GM23338 (cell line): ENCODE data around the gene PMP22. TPM values are rescaled to one million over a fixed set of nuclear protein-coding genes. Genes with fewer than 3 reads are reported as not detected.

Experiments used
- ATAC-seq: fragments of 200-7000 bp; cut with Tn5 transposase; 3 replicates; pipeline ENCODE4 v1.9.1; 2020
- DNase-seq: peaks from one replicate; pipeline ENCODE4 v3.0.0-alpha.2; 2015; ENCODE audit warnings: low spot score
- H2AFZ ChIP-seq: fragments of 200-600 bp; sonication (generic); 2 replicates; pipeline ENCODE4 v1.8.0; 2016; ENCODE audit warnings: antibody characterized with exemption, mild to moderate bottlenecking, moderate library complexity
- H3F3A ChIP-seq: fragments of 200-600 bp; sonication (generic); replicated peaks from 2 replicates; pipeline ENCODE4 v1.8.0; 2017; ENCODE audit warnings: antibody characterized with exemption, mixed run types, low read depth
- H3K27ac ChIP-seq: fragments of 200-600 bp; sonication (generic); 2 replicates; pipeline ENCODE4 v1.6.1; 2016; ENCODE audit warnings: low read depth
- H3K27me3 ChIP-seq: fragments of 200-600 bp; sonication (generic); 2 replicates; pipeline ENCODE4 v1.8.0; 2016; ENCODE audit warnings: mild to moderate bottlenecking, mixed run types, moderate library complexity; ENCODE audit not compliant: insufficient read depth
- H3K36me3 ChIP-seq: fragments of 200-600 bp; sonication (generic); 2 replicates; pipeline ENCODE4 v1.8.0; 2016; ENCODE audit warnings: mild to moderate bottlenecking; ENCODE audit not compliant: insufficient read depth
- H3K4me1 ChIP-seq: fragments of 200-600 bp; sonication (generic); 2 replicates; pipeline ENCODE4 v1.8.0; 2016; ENCODE audit warnings: mild to moderate bottlenecking, moderate library complexity; ENCODE audit not compliant: insufficient read depth
- H3K4me2 ChIP-seq: fragments of 200-600 bp; sonication (generic); 2 replicates; pipeline ENCODE4 v1.7.1; 2017; ENCODE audit warnings: mixed run types
- H3K4me3 ChIP-seq: fragments of 200-600 bp; sonication (generic); 2 replicates; pipeline ENCODE4 v1.6.1; 2016; ENCODE audit warnings: mixed run types
- H3K79me2 ChIP-seq: fragments of 200-600 bp; sonication (generic); replicated peaks from 2 replicates; pipeline ENCODE4 v1.8.0; 2017; ENCODE audit warnings: mild to moderate bottlenecking; ENCODE audit not compliant: insufficient read depth
- H3K9me2 ChIP-seq: fragments of 200-600 bp; sonication (generic); 2 replicates; pipeline ENCODE4 v1.8.0; 2017; ENCODE audit not compliant: insufficient read depth
- H4K20me1 ChIP-seq: fragments of 200-600 bp; sonication (generic); replicated peaks from 2 replicates; pipeline ENCODE4 v1.8.0; 2017; ENCODE audit warnings: mild to moderate bottlenecking; ENCODE audit not compliant: insufficient read depth
- H3K27ac Mint-ChIP-seq: 2 replicates; pipeline ENCODE4 v1.8.0; 2020; ENCODE audit warnings: inconsistent platforms, mild to moderate bottlenecking, moderate library complexity, mixed read lengths
- H3K27me3 Mint-ChIP-seq: 3 replicates; pipeline ENCODE4 v1.8.0; 2022; ENCODE audit warnings: low read depth, mild to moderate bottlenecking, moderate library complexity, mixed read lengths, inconsistent platforms; ENCODE audit not compliant: insufficient read depth, poor library complexity
- H3K36me3 Mint-ChIP-seq: 3 replicates; pipeline ENCODE4 v1.8.0; 2021; ENCODE audit warnings: low read depth, mild to moderate bottlenecking, inconsistent platforms, moderate library complexity, mixed read lengths
- H3K4me1 Mint-ChIP-seq: 3 replicates; pipeline ENCODE4 v1.8.0; 2020; ENCODE audit warnings: mild to moderate bottlenecking, inconsistent platforms, mixed read lengths
- H3K4me3 Mint-ChIP-seq: 3 replicates; pipeline ENCODE4 v1.8.0; 2021; ENCODE audit warnings: moderate library complexity, mild to moderate bottlenecking, inconsistent platforms, mixed read lengths
- H3K9me3 Mint-ChIP-seq: 3 replicates; pipeline ENCODE4 v1.8.0; 2020; ENCODE audit warnings: moderate library complexity, mild to moderate bottlenecking, inconsistent platforms, mixed read lengths
- CREB1 ChIP-seq: fragments of 250-450 bp; sonication (Bioruptor Pico); IDR thresholded peaks from 2 replicates; pipeline ENCODE4 v1.5.0; 2020; ENCODE audit warnings: low read depth, mild to moderate bottlenecking, moderate library complexity
- EZH2 ChIP-seq: fragments of 200-600 bp; sonication (generic); IDR thresholded peaks from one replicate; pipeline ENCODE4 v1.8.0; 2017; ENCODE audit warnings: antibody characterized with exemption, mild to moderate bottlenecking, low read depth; ENCODE audit not compliant: unreplicated experiment
- EZH2phosphoT487 ChIP-seq: fragments of 200-600 bp; sonication (generic); IDR thresholded peaks from one replicate; pipeline ENCODE4 v1.8.1; 2018; ENCODE audit warnings: antibody characterized with exemption; ENCODE audit not compliant: unreplicated experiment
- JUNB ChIP-seq: IDR thresholded peaks from one replicate; pipeline ENCODE4 v1.6.1; 2016; ENCODE audit warnings: antibody characterized with exemption; ENCODE audit not compliant: unreplicated experiment
- NANOG ChIP-seq: IDR thresholded peaks from 2 replicates; pipeline ENCODE4 v1.6.1; 2016; ENCODE audit warnings: antibody characterized with exemption, borderline replicate concordance
- POLR2AphosphoS5 ChIP-seq: IDR thresholded peaks from 2 replicates; pipeline ENCODE4 v1.6.1; 2016; ENCODE audit warnings: antibody characterized with exemption, low read depth
- REST ChIP-seq: IDR thresholded peaks from one replicate; pipeline ENCODE4 v1.6.1; 2018; ENCODE audit warnings: antibody characterized with exemption; ENCODE audit not compliant: unreplicated experiment
- STAT1 ChIP-seq: IDR thresholded peaks from one replicate; pipeline ENCODE4 v1.6.1; 2016; ENCODE audit warnings: antibody characterized with exemption; ENCODE audit not compliant: unreplicated experiment
- ZNF114 ChIP-seq: fragments of 250-450 bp; sonication (Bioruptor Pico); IDR thresholded peaks from 2 replicates; pipeline ENCODE4 v1.5.0; 2020; ENCODE audit warnings: mild to moderate bottlenecking, moderate library complexity
- ZNF331 ChIP-seq: fragments of 250-450 bp; sonication (Bioruptor Pico); IDR thresholded peaks from 2 replicates; pipeline ENCODE4 v1.5.0; 2020; ENCODE audit warnings: low read depth, mild to moderate bottlenecking, moderate library complexity
- polyA plus RNA-seq: library from polyadenylated mRNA; unstranded; fragments of >200 nt; fragmentation: Nextera tagmentation; extraction: Ambion mirVana; gene quantifications from 2 replicates; pipeline ENCODE4 v1.2.1, GENCODE V29; 2016
- total RNA-seq: library from RNA; depleted of rRNA; stranded (reverse); fragments of >200 nt; shearing (Covaris generic); gene quantifications from 2 replicates; pipeline ENCODE4 v1.2.3, GENCODE V29; 2014
- TF ChIP-seq, protein P1 (sequence below): IDR thresholded peaks from 2 replicates; pipeline ENCODE4 v1.6.1; 2016; ENCODE audit warnings: antibody characterized with exemption
- TF ChIP-seq, protein P2 (sequence below), 2 experiments: fragments of 200-600 bp in 1 of 2; sonication (generic) in 1 of 2; conservative IDR thresholded peaks; 2 replicates each; pipeline versions ENCODE4 v1.5.1 to v1.6.1; 2016 to 2017; ENCODE audit warnings: antibody characterized with exemption in 2 of 2, low read depth in 2 of 2, mild to moderate bottlenecking in 2 of 2, moderate library complexity in 1 of 2
- TF ChIP-seq, protein P3 (sequence below): fragments of 250-450 bp; sonication (Bioruptor Pico); IDR thresholded peaks from 2 replicates; pipeline ENCODE4 v1.5.0; 2020; ENCODE audit warnings: mild to moderate bottlenecking, moderate library complexity

PMP22 gene
- total and polyA plus RNA-seq, 2 experiments from 2014 or later, result 1.2 to 2.2 TPM

GRCh38 chr17:15311996-15312395, 46.9 kb upstream of the PMP22 start:
- no peaks in the 10 kb centered on the region for H4K20me1 ChIP-seq
- H3F3A ChIP-seq, result no peaks in the 10 kb centered on the region
- no peaks in the 10 kb centered on the region for H3K79me2 ChIP-seq
- Mint-ChIP-seq H3K9me3 (no peaks in the 10 kb centered on the region), H3K27ac (no peak overlapping the region), H3K4me3 (no peak overlapping the region), H3K4me1 (peaks cover 2% of the 10 kb centered on the region; the same call in 2 of the 3 replicates), H3K36me3 (no peaks in the 10 kb centered on the region), H3K27me3 (peaks cover 2% of the 10 kb centered on the region)
- H3K9me2 ChIP-seq, result peaks cover 3% of the 10 kb centered on the region; the same call in 1 of the 2 replicates
- no peak for DNase-seq
- no peaks in the 10 kb centered on the region for H3K27me3 ChIP-seq
- no peak overlapping the region for H3K4me3 ChIP-seq
- no peak for ATAC-seq
- no peaks in the 10 kb centered on the region for H3K4me1 ChIP-seq
- H2AFZ ChIP-seq, result no peak overlapping the region
- no peaks in the 10 kb centered on the region for H3K36me3 ChIP-seq
- H3K27ac ChIP-seq, result no peak overlapping the region
- no peak for TF ChIP-seq ZNF114 (CRISPR knock-in tag)
- TF ChIP-seq, protein P1, sequence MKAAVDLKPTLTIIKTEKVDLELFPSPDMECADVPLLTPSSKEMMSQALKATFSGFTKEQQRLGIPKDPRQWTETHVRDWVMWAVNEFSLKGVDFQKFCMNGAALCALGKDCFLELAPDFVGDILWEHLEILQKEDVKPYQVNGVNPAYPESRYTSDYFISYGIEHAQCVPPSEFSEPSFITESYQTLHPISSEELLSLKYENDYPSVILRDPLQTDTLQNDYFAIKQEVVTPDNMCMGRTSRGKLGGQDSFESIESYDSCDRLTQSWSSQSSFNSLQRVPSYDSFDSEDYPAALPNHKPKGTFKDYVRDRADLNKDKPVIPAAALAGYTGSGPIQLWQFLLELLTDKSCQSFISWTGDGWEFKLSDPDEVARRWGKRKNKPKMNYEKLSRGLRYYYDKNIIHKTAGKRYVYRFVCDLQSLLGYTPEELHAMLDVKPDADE, result no peak
- no peak for TF ChIP-seq STAT1
- no peak for TF ChIP-seq EZH2phosphoT487
- TF ChIP-seq CREB1, result no peak
- TF ChIP-seq REST, result no peak
- TF ChIP-seq, protein P2, sequence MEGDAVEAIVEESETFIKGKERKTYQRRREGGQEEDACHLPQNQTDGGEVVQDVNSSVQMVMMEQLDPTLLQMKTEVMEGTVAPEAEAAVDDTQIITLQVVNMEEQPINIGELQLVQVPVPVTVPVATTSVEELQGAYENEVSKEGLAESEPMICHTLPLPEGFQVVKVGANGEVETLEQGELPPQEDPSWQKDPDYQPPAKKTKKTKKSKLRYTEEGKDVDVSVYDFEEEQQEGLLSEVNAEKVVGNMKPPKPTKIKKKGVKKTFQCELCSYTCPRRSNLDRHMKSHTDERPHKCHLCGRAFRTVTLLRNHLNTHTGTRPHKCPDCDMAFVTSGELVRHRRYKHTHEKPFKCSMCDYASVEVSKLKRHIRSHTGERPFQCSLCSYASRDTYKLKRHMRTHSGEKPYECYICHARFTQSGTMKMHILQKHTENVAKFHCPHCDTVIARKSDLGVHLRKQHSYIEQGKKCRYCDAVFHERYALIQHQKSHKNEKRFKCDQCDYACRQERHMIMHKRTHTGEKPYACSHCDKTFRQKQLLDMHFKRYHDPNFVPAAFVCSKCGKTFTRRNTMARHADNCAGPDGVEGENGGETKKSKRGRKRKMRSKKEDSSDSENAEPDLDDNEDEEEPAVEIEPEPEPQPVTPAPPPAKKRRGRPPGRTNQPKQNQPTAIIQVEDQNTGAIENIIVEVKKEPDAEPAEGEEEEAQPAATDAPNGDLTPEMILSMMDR (conservative IDR thresholded peaks at IDR 0.05; ENCODE audit: low read depth in 2 of 2), result no peak
- TF ChIP-seq ZNF331 (CRISPR knock-in tag), result no peak
- TF ChIP-seq, protein P3, sequence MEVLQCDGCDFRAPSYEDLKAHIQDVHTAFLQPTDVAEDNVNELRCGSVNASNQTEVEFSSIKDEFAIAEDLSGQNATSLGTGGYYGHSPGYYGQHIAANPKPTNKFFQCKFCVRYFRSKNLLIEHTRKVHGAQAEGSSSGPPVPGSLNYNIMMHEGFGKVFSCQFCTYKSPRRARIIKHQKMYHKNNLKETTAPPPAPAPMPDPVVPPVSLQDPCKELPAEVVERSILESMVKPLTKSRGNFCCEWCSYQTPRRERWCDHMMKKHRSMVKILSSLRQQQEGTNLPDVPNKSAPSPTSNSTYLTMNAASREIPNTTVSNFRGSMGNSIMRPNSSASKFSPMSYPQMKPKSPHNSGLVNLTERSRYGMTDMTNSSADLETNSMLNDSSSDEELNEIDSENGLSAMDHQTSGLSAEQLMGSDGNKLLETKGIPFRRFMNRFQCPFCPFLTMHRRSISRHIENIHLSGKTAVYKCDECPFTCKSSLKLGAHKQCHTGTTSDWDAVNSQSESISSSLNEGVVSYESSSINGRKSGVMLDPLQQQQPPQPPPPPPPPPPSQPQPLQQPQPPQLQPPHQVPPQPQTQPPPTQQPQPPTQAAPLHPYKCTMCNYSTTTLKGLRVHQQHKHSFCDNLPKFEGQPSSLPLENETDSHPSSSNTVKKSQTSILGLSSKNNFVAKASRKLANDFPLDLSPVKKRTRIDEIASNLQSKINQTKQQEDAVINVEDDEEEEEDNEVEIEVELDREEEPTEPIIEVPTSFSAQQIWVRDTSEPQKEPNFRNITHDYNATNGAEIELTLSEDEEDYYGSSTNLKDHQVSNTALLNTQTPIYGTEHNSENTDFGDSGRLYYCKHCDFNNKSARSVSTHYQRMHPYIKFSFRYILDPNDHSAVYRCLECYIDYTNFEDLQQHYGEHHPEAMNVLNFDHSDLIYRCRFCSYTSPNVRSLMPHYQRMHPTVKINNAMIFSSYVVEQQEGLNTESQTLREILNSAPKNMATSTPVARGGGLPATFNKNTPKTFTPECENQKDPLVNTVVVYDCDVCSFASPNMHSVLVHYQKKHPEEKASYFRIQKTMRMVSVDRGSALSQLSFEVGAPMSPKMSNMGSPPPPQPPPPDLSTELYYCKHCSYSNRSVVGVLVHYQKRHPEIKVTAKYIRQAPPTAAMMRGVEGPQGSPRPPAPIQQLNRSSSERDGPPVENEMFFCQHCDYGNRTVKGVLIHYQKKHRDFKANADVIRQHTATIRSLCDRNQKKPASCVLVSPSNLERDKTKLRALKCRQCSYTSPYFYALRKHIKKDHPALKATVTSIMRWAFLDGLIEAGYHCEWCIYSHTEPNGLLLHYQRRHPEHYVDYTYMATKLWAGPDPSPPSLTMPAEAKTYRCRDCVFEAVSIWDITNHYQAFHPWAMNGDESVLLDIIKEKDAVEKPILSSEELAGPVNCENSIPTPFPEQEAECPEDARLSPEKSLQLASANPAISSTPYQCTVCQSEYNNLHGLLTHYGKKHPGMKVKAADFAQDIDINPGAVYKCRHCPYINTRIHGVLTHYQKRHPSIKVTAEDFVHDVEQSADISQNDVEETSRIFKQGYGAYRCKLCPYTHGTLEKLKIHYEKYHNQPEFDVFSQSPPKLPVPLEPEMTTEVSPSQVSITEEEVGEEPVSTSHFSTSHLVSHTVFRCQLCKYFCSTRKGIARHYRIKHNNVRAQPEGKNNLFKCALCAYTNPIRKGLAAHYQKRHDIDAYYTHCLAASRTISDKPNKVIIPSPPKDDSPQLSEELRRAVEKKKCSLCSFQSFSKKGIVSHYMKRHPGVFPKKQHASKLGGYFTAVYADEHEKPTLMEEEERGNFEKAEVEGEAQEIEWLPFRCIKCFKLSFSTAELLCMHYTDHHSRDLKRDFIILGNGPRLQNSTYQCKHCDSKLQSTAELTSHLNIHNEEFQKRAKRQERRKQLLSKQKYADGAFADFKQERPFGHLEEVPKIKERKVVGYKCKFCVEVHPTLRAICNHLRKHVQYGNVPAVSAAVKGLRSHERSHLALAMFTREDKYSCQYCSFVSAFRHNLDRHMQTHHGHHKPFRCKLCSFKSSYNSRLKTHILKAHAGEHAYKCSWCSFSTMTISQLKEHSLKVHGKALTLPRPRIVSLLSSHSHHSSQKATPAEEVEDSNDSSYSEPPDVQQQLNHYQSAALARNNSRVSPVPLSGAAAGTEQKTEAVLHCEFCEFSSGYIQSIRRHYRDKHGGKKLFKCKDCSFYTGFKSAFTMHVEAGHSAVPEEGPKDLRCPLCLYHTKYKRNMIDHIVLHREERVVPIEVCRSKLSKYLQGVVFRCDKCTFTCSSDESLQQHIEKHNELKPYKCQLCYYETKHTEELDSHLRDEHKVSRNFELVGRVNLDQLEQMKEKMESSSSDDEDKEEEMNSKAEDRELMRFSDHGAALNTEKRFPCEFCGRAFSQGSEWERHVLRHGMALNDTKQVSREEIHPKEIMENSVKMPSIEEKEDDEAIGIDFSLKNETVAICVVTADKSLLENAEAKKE (CRISPR knock-in tag), result no peak
- TF ChIP-seq EZH2, result no peak
- no peak for TF ChIP-seq NANOG
- TF ChIP-seq POLR2AphosphoS5, result no peak
- no peak for TF ChIP-seq JUNB
- H3K4me2 ChIP-seq, result no peak overlapping the region
